DMS53 treated with DMSO at 0.1 percent for 48 hours (cell line): ENCODE data around the gene CDC6.

ENCODE experiments used
- DNase-seq: peaks from one replicate; lab custom pipeline; 2025; ENCODE audit not compliant: unreplicated experiment; lab: John Stamatoyannopoulos, UW

The CDC6 gene

GRCh38 chr17:40351359-40352236 is 63.9 kb downstream of the CDC6 start:
- no peak for DNase-seq

DNA sequence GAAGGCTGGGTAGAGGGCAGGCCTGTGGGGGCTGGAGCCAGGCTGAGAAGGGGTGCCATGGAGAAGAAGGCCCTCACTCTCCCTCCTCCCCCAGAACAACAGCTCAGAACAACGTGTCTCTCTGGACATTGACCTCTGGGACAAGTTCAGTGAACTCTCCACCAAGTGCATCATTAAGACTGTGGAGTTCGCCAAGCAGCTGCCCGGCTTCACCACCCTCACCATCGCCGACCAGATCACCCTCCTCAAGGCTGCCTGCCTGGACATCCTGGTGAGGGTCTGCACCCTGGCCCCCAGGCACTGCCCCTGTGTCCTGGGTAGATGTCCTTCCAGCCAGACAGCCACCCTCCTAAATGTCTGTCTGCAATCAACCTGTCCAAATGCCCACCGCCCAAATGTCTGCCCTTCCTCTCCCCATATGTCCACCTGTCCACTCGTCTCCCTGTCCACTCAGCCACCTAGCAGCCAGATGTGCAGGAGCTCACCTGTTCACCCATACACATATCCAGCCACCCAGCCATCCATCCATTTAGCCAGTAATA is 64.6 kb downstream of the CDC6 start:
- DNase-seq = no peak

DNA sequence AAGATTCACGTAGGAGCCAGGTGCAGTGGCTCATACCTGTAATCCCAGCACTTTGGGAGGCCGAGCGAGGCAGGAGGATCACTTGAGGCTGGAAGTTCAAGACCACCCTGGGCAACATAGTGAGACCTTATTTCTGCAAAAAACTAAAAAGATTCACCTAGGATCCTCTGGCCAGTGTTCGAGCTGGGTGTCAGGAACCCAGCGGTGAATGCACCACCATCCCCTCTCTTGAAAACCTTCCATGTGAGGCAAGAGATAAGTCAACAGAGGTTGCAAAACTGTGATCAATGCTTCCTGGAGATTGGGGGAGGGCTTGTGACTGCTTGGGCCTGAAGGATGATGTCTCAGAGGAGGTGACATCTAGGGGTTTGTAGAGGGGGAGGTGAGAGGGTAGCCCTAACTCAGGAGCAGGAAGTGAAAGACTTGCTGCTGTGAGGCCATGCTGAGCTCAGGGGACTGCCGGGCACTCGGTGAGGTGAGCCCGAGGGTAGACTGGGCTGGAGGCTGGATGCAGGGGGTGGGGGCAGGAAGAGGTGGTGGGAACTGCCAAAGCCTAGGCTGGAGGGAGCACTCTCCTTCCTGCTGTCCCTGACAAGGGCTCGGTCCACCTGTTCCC is 65.2 kb downstream of the CDC6 start:
- DNase-seq = no peak
